ENCODE results near the gene MED1.
A peak's percentile ranks its signal among the peaks of the same experiment; 100 is the strongest.
"Not testable (repeated sequence)": the region's sequence is repeated elsewhere in the genome, so short reads cannot be mapped to it uniquely, and the experiment has no call there.

MED1 gene

DNA sequence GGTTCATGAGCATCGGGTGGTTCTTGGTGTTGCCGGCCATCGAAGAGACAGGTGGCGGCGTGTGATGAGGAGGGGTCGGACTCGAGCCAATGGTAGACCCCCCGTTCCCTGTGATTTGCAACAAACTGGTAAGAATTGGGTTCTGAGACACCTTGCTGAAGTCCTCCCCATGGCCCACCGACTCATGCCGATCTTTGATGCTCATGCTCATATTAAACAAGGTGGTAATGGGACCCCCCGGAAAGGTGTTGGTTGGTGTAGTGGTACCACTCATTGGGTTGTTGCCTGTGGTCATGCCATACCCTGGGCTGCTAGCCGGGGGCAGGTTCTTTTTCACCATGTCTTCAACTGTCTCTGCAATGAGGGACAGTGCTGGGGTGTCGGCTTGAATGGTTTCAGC lies 40.8 kb downstream of the MED1 start:
- DNase-seq (ENCODE audit: low read depth): no peak

DNA sequence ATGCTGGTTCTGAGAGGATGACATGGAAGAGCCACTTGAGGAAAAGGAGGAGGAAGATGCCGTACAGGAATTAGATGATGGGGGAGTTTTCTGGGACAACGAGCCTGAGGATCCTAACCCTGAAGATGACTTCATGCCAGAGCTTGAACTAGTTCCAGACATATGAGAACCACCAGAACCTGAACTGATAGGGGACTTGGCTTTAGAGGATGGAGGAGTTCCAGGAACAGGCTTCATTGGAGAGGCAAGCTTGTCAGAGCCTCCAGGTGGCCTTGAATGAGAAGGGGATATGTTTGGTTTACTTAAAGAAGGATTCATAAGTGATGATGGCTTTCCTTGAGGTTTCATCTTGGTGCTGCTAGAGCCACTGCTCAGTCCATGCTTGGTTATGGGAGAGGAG lies 42.7 kb downstream of the MED1 start:
- DNase-seq (ENCODE audit: low read depth): no peak

DNA sequence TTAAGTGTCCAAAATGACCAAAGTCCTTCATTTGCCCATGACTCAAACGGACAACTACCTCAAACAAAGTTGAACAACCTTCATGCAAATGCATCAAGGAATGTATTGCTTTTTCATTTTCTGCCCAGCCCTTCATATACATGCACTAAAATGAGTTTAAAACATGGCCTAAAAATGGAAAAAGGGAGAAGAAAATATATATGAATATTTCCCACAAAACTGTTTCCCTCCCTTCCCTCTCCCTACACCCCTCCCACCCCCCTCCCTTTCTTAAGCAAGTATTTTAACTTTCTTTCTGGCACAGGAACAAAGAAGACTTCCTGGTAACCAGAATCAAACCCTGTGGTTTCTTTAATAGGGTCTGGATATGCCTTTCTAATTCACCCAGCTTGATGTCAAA lies 44.1 kb downstream of the MED1 start:
- no peak for DNase-seq (ENCODE audit: low read depth)

DNA sequence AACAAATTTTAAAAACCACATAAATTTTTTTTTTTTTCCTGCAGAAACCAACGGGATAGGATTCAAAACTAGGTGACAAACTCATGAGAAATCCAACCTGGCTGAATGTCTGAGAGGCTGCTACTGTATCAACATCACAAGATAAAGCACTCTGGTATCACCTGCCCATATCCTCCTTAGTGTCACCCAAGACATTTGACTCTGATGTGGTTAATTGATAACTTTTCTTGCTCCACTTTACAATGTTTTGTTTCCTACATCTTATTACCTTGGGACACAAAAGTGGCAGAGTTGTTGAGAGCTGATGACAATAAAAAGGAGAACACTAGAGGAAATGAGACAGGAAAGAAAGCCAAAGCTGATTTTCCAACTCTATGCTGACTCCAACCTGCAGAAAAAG lies 45.6 kb downstream of the MED1 start:
- DNase-seq (ENCODE audit: low read depth): no peak

DNA sequence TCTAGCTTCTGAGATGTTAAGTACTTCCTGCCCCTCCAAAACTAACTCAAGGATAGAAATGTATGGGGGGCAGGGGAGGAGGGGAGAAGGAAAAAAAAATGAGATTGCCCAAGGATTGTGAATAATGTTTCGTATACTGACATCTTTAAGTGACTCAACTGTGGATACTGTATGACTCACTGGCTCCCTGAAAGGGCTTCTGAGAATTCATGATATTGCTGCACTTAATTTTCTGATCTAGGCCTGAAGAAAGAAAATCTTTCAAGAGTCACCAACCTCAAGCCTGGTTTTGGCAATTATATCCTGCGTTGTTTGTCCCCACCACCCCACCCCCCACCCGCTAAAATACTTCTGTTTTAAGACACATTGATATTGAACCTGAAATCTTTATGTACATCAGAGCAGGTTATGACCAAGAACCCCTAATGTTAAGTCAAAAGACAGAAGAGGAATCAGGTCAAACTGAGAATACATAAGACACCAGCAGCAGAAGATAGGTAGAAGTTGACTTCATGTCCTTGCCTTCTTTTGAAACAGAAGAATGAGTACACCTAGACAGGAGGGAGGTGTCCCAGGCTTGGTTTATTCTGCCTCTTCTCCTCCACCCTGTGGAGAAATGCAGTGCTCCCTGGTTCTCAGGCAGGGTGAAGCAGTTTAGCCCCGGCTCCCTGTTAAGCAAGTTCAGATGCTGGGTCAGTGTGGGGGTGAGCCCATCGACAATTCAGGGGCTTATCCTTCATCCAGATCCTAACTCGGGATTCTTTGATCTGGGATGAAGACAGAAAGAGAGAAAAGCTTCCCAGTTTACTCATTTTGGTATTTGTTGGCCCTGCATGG lies 46.3 kb downstream of the MED1 start:
- DNase-seq (ENCODE audit: low read depth): no peak

DNA sequence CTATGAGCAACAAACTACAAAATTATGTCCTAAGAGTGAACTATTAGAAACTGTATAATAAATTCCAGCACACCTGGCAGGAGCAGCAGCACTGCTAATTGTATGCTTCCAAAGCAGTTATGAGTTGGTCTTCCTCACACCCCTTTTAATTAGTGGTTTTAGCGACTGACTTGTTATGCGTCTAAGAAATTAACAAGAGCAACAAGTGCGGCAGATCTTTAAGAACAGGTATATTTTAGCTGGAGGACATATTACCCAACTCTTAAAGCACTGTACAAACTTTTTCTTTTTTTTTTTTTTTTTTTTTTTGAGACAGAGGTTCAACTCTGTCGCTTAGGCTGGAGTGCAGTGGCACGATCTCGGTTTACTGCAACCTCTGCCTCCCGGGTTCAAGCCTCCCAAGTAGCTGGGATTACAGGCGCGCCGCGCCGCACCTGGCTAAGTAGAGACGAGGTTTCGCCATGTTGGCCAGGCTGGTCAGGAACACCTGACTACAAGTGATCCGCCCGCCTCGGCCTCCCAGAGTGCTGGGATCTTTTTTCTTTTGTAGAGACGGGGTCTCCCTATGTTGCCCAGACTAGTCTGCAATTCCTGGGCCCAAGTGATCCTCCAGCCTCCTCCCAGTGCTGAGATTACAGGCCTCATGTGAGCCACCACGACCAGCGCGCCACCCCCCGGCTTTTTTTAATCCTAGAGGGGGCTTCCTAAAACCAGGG lies 48.0 kb downstream of the MED1 start:
- DNase-seq (ENCODE audit: low read depth): no peak

DNA sequence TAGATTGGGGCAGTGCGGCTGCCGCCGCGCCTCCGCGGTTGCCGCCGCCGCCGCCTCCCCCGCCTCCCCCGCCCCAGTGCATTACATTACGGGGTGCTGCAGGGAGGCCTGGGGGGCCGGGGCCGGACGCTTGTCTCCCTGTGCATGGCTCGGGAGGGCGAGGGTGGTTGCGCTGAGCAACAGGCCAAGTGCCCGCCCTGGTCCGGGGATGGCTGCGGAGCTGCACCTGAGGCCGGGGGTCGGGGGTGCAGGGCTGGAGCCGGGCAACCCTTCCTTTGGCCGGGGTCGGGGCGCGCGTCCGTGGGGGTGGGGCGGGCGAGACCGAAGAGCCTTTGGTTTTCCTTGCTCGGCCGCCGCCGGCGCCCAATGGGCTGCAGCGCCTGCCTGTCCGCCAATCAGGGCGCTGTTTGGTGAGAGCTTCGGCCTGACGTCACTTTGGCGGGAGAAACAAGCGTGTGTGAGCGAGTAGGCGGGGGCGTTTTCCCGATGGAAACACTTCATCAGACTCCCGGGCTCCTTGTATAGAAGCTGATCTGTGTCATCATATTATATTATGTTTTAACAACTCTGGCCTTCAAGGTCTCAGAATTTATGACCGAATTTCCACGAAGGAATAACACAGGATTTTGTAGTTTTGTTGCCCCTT lies 48.7 kb downstream of the MED1 start:
- peak; percentile 77 for DNase-seq (ENCODE audit: low read depth)

DNA sequence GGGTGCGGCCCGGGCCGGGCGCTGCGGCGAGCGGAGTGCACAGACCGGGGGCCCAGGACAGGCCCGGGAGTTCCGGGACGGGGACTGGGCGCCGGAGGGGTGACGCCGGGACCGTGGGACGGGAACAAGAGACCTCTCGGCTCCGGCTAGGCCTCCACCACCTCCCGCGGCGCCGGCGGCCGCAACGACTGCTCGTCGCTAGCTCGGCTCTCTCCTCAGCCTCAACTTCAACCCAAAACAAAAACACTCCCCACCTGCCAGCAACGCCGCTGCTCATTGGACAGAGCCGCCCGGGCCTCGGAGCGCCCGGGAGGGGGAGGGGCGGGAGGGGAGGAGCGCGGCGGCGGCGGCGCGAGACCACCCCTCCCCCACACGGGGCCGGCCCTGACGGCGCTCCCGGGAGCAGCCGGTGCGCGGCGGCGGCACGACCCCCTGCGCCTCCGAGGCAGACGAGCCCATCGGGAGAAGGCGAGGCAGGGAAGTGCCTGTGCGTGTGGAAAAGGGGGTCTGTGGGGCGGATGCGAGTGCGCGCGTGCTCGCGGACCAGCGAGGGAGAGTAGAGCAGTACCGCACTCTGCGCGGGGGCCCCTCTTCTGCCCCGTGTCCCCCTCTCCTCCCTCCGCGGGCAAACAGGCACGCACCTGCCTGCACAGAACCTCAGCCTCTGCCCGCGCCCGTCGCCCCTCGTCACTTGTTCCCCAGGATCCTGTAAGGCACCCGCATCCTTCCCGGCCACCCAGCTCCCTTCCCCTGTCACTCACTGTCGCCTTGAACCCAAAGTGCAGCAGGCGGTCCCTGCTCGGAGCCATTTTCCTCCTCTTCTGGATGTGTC lies 49.4 kb downstream of the MED1 start, which contains the start of gene FBXL20:
Gene FBXL20 (minus strand): TSS at position 215 of the 832 bp plus-strand sequence. CDS start 224 bp downstream, outside the sequence.
- DNase-seq (ENCODE audit: low read depth): peak; percentile 88

DNA sequence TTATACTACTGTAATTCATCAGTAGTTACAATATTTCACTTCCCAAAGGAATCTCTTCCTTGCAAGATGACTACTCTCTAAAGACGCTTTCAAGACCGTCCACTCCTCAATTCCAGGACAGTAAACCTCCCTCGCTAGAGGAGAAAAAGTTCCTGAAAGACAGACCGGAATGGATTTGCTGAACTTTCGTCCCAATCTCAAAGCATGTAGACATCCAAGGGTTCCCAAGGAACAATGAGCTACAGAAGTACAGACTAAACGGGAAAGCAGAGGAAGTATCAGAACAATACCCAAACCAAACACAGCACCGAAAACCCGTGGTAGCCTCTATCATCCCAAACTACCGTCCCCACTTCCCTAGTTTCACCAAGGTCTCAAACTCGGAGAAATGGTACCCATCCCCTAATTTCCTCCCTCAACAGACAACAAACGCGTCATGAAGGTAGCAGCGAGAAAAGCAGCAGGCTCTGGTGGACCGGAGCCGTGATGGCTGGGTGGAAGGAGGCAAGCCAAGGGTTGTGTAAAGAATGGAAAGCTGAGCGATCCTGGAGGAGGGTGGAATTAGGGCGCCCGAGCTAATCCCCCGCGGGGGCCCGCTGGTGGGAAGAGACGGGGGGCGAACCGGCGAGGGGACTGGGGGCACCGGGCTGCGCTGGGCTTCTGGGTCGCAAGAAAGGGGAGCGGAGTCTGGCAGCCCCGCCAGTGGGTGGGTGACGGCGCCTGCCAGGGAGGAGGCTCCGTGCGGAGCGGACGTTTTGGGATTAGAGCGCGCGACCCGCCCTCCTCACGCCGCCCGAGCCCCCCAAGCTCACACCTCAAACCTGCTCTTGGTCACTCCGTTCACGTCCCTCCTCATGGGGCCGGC lies 50.3 kb downstream of the MED1 start:
- DNase-seq (ENCODE audit: low read depth): no peak

DNA sequence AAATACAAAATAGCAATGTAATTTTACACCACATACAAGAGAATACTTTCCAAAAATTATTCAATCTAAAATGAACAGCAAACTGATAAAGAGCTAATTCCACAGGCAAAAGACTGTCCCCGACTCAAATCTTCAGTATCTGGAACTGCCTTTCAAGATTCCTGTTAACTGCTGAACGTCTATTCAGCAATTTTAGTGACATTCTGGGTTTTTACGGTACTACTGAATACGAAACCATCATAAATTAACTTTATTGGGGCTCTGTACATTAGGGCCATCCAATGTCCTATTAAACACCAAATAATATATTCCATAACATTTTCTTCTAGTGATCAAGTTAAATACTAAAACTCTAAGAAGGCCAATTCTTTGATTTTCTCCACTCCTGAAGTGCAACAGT lies 51.3 kb downstream of the MED1 start:
- no peak for DNase-seq (ENCODE audit: low read depth)

DNA sequence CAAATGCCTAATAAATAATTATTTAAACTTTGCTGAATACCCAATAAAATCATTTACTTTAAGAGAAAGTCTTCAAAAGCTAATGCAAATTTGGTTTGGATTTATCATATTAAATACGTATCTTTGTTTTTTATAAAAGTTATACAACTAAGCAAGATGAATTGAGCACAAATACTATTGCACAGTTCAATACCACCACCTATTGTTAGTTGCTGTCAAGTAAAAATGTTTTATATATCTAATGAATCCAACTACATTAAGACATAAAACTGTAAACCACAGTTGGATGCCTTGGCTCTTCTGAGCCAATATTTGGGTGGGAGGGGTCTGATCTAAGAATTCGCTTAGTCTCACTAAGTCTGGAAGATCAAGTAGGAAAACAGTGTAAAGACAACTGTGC lies 57.3 kb downstream of the MED1 start:
- DNase-seq (ENCODE audit: low read depth): no peak

DNA sequence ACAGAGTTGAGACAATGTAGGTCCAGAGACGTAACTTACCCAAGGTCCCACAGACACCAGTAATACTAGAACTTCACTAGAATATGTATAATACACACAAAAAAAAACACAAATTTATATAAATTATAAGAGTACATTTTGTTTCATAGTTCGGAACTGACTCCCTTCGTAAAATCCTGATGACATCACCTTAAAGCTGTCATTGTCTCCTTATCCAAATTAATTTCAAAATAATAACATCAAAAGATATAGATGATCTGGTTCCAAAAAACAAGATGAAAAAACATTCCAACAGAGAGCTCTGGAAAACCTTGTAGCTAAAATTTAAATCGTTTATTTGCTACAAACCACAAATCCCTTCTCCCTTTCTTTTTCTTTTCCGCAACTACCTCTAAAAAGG lies 59.6 kb downstream of the MED1 start:
- no peak for DNase-seq (ENCODE audit: low read depth)

DNA sequence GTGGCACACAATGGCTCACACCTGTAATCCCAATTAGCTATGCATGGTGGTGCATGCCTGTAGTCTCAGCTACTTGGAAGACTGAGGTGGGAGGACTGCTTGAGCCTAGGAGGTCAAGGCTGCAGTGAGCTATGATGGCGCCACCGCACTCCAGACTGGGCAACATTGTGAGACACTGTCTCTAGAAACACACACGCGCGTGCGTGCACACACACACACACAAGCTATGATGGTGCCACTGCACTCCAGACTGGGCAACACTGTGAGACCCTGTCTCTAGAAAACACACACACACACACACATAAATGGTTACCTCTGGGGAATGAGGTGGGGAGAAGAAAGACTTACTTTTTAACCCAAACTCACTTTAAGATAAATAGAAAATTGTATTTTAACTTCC lies 66.0 kb downstream of the MED1 start:
- no peak for DNase-seq (ENCODE audit: low read depth)

DNA sequence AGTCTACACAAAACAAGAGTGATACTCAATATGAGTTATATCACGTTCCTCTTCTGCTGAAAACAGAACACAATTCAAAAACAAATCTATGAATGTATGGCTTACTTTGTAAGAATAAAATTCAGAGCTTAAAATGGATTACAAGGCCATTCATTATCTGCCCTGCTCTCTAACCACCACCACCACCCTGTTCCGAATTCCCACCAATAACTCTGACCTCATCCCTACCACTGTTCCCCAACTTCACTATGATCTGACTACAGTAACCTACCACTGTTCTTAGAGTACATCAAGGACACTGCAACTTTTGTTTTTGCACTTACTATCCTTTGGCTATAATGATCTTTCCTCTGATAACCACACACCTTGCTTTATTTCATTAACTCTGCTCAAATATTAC lies 70.9 kb downstream of the MED1 start:
- no peak for DNase-seq (ENCODE audit: low read depth)

DNA sequence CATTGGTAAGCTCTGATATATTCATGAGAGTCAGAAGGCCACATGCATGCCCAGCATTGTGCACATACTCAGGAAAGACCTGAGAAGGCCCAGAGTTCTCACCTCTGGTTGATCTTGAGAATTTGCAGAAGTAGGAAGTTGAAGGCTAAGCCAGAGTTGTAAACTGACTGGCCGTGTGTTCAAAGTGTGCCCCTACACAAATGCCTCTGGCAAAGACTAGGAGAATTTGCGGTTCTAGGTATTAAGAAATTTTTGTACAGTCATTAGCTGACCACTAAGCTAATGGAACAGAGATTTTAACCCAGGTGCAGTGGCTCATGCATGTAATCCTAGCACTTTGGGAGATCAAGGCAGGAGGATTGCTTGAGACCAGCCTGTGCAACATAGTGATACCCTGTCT lies 74.6 kb downstream of the MED1 start:
- no peak for DNase-seq (ENCODE audit: low read depth)

DNA sequence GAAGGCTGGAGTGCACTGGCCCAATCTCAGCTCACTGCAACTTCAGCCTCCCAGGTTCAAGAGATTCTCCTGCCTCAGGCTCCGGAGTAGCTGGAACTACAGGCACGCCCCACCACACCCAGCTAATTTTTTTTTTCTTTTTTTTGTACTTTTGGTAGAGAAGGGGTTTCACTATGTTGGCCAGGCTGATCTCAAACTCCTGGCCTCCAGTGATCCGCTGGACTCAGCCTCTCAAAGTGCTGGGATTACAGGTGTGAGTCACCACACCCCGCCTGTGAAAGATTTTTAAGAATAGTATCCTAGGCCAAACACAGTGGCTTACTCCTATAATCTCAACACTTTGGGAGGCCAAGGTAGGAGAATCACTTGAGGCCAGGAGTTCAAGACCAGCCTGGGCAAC lies 83.3 kb downstream of the MED1 start:
- DNase-seq (ENCODE audit: low read depth): not testable (repeated sequence)

DNA sequence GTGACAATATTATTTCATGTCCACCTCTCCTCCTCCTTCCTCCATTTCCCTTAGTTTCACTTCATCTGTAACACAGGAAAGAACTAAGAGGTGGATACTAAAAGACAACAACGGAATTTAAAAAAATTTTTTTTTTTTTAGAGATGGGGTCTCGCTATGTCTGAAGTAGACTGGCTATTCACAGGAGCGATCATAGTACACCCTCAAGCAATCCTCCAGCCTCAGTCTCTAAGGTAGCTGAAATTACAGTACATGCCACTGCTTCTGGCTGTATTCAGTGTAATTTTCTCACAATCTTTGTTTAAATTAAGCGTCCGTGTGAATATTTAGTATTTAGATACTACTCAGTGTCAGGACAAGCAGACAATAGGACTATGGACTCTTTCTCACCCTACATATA lies 85.2 kb downstream of the MED1 start:
- DNase-seq (ENCODE audit: low read depth): no peak

DNA sequence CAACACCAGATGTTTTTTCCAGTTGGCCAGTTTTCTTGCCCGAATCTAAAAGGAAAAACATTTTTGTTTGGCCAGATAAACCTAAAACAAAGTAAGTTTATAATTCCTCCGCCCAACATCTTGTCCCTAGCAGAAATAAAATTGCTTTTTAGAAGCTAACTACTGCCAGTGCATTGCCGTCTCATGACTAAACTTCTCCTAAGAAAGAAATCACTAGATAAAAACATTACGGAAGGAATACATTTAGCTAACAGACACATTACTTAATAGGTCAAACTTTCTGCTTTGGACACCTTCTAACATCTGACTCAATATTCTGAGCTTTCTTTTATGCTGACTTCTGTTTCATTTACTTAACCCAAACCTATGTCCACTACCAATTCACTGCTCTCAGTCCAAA lies 85.8 kb downstream of the MED1 start:
- DNase-seq (ENCODE audit: low read depth): no peak

DNA sequence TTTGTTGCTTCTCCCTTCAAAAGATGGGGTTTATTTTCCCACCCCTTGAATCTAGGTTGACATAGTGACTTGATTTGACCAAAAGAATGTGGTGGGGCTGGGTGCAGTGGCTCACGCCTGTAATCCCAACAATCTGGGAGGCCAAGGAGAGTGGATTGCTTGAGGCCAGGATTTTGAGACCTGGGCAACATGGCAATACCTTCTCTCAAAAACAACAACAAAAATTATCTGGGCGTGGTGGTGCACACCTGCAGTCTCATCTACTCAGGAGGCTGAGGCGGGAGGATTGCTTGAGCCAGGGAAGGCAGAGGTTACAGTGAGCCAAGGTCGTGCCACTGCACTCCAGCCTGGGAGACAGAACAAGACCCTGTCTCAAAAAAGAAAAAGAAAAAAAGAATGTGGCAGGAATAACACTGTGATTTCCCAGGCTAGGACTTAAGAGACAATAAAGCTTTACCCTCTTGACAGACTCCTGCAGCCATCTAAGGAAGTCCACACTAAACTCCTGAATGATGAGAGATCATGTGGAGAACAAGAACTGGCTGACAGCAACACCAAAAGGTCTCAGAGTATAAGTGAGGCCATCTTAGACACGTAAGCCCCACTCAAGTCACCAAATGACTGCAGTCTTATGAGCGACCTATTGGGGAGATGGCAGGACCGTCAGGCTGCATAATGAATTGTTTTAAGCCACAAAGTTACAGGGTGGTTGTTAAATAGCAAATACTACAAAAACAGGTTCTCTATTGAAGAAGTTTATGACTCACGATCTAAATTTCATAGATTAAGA lies 86.6 kb downstream of the MED1 start:
- no peak for DNase-seq (ENCODE audit: low read depth)

DNA sequence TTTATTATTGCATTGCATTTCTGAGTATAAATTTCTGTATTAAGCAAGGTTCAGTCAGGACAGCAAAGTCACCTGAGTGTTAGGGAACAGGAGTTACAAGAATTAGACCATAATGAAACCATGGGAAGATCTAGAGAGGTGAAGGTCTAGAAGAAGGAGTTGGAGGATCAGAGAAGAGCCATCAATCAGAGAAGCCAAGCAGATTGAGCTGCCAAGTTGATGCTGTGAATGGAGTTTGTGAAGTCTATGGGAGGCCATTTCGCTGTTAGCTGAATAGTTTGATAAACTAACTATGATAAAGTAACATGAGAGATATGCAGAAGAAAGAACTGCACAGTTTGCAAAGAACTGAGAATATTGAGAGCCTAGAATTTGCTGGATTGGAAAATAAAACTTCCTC lies 90.0 kb downstream of the MED1 start:
- no peak for DNase-seq (ENCODE audit: low read depth)
